GM18870 (cell line): Measurements from ENCODE around the gene BOD1L1.

Source experiments
- ATAC-seq: cut with Tn5 transposase; IDR thresholded peaks from one replicate; pipeline ENCODE4 v1.9.1; 2021; ENCODE audit warnings: moderate library complexity; ENCODE audit not compliant: unreplicated experiment

BOD1L1 gene

DNA sequence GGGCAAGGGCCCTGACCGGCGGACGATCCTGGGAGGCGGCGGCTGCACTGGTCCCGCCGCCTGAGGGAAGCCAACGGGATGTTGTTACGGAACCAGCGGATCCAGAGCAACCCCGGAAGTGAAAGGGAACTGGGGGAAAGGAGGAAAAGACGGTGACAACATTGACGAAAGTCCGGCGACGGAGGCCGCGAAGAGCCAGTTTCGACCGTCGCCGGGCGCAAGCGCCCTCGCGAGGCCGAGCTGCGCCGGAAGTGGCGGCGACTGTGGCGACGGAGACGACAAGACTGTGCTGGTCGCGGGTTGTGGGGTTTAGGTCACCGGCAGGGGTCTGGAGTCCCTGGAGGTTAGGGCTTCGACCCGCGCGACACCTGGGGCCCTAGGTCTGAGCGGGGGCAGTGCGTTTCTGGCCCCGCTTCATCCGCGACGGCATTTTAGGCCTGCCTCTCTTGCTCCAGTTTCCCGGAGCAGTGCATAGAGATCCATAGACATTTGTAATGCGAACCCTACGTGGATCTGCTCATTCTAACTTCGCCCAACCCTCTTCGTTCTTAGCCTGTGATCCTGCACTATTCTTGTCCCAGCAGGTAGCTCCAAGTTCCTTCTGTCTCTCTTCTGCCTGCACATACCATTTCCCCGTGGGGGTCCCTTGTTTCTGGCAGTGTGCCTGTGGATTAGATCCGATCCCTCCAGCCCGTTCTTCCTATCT is at the start of gene BOD1L1:
TSS of gene BOD1L1 (minus strand) at position 120 of the 706 bp plus-strand sequence. CDS start 138 bp downstream, outside the sequence.
- peak; percentile 87 for ATAC-seq

DNA sequence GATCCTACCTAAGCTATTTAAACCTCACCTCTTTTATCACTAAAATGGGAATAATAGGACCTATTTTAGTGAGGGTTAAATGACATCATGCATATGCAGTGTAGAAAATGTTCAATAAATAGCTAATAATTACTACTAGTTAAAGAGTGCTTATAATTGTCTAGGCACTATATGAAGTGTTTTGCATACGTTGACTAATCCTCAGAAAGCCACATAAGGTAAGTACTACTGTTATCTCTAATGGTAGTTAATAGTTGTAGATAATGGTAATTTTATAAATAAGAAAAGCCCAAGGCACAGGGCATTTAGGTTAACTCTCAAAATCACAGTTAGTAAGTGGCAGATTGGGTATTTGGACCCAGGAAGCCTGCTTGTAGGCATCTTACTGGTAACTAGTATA is 47.4 kb upstream of the BOD1L1 start:
- ATAC-seq = no peak

DNA sequence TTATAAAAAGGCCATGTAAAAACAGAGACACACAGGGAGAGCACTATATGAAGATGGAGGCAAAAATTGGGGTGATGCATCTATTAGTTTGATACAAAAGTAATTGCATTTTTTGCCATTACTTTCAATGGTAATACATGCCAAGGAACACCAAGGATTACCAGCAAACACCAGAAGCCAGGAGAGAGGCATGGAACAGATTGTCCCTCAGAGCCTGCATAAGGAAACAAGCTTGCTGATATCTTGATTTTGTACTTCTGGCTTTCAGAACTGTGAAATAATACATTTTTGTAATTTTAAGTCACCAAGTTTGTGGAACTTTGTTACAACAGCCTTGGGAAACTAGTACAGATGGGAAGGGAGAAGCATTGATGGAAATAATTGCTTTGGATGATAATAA is 45.6 kb upstream of the BOD1L1 start:
- ATAC-seq = no peak

DNA sequence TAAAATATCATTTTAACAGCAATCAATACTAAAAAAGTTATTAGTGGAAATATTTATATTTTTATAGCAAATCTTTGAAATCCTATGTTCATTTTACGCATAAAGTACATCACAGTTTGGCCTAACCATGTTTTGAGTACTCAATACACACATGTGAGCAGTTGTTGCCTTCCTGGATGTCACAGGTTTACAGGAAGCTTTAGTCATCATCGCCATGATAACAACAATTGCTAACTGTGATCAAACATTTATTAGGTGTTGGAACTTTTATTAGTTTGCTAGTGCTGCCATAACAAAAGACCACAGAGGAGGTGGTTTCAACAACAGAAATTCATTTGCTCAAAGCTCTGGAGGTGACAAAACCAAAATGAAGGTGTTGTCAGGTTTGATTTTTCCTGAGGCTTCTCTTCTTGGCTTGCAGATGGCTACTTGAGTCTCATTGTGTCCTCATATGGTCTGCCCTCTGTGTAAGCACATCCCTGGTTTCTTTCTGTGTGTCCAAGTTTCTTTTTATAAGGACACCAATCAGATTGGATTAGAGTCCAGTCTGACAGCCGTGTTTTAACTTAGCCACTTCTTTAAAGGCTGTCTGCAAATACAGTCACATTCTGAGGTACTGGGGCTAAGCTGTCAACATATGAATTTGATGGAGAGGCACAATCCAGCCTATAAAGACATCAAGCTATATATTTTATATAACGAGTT is 43.1 kb upstream of the BOD1L1 start:
- ATAC-seq = no peak

DNA sequence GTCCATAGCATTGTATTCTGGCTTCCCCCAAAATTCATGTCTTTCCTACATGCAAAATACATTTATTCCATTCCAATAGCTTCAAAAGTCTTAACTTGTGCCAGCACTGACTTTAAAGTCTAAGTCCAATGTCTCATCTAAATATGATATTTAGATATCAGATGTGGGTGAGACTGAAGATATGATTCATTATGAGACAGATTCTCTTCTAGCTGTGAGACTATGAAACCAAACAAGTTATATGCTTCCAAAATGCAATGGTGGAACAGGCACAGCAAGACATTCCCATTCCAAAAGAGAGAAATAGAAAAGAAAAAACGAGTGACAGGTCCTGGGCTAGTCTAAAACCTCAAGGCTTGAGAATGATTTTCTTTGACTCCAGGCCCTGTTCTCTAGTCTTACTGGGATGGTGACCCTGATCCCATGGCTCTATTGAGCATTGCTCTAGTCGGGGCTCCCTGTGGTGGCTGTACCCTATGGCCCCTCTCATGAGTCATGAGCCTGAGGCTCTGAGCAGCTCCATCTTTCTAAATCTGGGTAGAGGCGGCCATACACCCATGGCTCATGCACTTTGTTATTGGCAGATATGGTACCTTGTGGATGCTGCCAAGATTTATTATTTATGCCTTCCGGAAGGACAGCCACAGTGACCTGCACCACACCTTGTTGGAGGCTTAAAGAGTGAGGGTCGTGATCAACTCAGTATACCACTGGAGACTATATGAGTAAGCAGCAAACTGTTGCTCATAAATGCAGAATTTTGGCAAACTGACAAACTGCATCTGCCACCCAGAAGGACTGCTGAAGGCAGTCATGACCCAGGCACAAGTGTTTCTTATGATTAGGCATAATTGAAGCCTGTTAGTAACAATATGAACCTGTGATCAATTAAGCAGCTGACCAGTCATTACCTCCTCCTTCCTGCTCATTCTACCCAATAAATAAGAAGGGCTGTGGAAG is 38.5 kb upstream of the BOD1L1 start:
- ATAC-seq = no peak

DNA sequence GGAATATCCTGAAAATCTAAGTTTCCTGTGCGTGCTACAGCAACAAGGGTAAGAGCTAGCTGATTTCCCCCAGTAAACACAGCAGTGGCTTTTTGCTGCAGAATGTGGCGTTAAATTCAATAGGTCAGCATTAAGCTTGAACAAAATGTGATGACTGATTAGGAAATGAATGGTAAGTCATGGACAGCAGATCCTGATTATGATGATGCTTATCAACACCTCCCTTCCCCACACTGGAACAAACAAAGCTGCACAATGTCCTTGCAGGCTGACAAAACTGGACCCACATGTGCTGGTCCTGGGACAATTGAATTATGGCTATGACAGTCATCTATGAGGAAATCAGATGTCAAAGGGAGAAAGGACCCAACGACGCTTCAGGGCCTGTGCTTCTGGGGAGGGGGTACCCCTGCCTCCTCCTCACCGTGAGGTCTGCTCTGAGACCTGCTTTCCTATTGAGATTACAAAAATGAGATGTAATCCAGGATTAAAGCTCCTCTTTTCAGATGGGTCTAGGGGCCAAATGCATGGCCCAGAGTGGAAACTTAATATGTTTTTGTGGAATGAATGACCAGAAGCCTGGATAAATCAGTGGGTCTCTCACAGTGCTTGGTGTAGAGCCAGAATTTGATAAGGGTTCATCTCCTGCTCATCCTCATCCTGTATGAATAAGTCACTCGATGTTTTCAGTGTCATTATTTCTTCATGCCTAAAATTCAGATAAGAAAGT is 32.0 kb upstream of the BOD1L1 start:
- no peak for ATAC-seq

DNA sequence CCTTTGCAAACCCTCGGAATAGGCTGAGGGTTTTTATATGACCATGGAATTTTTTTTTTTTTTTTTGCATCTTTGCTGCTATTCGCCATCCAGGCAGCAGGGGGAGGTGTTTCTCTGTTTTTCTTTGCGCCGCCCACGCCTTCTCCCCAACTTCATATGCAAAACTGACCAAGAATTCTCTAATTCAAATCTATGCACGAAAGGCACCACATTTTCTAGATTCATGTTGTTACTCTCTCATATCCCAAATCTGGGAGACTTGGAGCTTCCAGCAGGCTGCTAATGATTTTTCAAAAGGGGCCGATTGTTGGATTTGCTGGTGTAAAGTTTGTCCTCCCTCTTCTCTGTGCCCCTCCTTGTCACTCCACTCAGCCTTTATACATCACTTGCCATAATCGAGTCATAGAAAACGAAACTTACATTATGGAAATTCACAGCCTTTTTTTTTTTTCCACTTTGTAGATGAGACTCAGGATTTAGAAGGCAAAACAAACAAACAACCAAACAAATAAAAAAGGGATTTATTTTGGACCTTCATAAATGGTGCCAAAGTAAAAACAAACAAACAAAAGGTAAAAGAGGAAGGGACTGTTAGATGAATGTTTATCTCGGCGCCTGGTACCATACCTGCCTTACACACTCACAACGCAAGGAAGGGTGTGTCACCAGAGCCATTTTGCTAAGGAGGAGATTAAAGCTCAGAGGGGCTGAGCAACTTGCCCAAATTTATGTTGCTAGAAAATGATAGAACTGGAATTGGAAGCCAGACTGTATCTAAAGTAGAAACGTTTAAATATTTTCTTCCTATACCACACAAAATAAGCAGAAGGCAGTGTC is 29.3 kb upstream of the BOD1L1 start:
- ATAC-seq = no peak

DNA sequence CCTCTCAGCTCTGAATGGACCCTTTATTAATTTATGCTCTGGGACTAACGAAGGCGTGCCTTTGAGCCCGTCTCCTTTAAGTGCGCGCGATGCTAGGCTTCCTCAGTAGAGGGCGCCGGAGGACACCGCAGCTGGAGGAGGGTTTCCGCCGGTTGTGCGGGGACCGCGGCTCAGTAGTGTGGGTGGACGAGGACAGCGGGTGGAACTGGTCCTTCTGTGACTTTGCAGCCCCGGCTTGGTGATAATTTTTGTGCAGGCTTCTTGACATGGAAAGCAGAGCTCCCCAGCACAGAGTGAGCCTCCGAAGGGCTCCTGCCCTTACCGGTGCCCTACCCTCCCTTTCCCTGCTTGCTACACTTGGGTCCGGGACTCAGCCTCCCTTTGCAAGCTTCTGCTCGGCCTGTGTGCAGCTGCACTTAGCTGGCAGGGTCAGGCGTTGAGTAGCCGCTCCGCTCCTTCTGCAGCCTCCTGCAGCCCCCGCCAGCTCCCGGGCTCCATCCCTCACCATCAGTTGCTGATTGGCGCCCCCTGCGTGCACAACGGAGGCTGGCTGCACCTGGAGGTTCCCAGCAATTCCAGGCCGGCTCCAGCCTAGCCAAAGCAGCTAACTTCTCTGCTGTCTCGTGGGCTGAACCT is 26.8 kb upstream of the BOD1L1 start:
- ATAC-seq = peak; percentile 77

DNA sequence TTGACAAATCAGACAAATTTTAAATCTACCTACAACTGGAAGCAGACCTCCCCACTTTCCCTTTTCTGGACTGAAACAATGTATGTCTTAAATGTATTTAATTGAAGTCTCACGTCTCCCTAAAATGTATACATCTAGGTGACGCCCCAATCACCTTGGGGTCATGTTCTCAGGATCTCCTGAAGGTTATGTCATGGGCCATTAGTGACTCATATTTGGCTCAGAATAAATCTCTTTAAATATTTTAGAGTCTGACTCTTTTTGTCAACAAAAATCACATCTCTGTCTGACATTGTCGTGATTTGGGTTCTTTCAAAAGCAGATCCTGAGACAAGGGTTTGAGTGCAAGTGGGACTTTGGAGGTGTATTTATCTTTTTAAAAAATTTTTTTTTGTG is 26.2 kb upstream of the BOD1L1 start:
- no peak for ATAC-seq

DNA sequence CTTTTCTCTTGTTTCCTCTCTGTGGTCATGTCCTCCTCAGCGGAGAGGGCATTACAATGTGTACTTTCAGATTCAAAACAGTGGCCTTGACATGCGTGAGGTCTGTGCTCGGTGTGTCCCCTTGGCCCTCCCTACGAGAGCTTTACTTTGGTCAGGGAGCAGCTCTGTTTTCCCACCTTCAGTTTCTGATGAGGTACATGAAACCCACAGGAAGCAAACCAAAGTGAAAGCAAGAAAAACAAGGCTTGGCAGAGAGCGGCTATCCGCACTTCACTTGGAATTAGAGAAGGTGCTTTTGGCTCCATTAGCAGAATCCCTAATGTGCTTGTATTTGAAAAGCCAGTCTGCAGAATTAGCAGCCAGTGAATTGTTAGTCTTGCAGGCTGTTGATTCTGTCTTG is 19.5 kb upstream of the BOD1L1 start:
- ATAC-seq = no peak

DNA sequence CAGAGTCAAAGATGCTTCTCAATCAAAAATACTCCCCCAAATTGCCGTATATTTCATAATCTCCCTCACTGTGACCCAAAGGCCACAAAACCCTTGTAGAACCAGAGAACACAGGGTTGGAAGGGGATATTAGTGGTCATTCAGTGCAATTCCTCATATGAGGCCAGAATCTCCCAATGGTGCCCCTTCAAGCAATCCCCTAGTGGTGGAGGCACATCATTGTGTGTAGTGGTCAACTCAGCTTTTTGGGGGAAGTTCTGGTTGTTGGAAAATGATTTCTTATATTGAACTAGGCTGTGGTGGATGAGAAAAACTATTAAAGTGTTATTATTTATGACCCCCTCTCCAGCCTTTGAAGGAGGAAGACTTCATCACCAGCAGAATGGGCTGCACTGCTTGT is 17.6 kb upstream of the BOD1L1 start:
- ATAC-seq = no peak

DNA sequence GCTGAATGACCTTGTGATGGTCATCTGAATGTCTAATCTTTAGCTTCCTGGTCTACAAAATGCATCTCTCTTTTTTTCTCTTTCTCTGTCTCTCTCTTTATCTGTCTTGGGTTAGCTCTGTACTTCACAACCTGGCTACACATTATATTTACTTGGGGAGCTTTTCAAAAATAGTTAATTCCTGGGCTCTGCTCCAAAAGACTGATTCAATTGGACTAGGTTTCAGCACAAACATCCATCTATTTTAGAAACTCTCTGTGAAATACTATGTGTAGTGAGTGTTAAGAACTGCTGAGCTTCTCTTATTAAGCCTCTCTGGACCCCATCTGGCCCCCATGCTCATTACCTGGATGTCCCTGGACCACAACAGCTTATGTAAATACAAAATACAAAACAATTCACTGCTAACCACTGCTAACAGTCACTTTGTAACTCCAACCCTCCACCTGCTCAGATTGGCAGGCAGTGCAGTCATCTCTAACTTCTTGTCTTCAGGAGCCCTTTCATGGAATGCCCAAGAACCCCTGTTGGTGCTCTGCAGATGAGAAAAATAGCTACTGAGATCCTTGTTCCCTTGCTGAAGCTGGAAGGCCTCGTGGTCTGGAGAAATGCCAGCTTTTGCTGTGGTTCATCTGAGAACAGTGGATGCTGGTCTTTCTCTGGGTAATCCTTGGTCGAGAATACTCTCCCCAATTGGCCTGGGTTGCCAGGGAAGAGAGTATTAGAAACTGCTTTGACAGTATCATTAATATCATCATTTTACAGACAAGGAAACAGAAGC is 14.8 kb upstream of the BOD1L1 start:
- no peak for ATAC-seq

DNA sequence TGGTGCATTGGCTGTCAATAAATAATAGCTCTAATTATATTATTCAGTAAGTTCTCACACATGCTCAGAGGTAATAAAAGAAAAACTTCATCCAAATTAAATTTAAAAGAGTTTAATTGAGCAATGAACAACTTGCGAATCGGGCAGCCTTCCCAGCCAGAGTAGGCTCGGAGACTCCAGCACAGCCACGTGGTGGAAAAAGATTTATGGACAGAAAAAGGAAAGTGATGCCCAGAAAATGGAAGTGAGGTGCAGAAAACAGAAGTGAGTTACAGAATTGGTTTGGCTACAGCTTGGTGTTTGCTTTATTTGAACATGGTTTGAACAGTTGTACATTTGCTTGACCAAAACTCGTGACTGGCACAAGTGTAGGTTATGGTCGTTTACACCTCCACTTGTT is 13.6 kb upstream of the BOD1L1 start:
- ATAC-seq = no peak

DNA sequence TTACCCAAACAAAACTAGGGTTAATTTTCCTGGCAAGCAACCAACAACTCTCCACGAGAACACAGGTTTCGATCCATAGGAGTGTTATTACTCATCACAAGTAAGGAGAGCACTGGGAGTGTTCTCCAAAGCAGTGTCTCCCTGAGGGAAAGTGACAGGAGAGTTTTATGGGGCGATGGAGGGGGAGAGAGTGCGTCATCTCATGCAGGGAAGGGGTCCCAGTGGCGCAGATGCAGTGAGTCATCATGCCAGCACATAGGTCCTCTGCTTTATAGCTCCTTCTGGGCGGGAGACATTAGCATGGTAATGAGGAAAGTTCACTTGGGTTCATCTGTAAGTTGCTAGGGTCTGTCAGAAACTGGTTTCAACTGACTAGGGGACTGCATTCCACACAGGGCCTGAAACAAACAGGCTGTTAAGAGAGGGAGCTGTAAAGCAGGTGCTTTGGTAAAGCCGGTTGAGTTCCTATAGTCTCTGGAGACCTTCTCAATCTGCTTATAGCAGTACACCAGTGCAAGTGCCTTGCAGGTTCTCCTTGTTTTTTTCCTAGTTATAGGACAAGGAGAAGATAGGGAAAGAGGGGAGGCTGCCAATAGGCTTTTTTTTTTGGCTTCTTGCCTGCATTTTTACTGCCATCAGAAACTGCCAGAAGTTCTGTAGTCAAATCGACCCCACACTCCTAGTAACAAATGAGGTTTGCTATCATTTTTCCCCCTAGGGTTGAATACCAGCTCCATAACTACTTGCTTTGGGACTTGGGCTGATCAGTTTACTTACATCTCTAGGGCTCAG is 12.8 kb upstream of the BOD1L1 start:
- no peak for ATAC-seq

DNA sequence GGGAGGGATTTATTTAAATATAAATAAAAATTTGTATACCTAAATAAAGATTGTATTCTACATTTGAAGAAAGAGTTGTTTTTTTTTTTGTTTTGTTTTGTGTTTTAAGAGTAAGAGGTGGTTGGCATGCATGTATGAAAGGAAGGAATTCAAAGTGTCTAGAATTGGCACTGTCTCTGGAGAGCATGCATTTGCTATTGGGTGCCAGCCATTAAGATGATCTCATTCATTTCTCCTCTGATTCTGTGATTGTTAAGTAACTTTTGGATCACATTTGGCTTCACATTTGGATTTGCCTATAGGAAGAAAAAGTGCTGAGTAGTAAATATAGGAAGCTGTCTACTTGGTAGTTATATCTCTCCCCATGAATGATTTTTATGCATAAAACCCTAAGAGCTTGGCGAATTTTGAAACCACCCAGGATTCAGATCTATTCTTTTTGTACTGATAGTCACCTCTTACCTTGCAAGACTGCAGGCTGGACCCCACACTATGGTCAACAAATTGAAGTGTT is 7.8 kb upstream of the BOD1L1 start:
- no peak for ATAC-seq

DNA sequence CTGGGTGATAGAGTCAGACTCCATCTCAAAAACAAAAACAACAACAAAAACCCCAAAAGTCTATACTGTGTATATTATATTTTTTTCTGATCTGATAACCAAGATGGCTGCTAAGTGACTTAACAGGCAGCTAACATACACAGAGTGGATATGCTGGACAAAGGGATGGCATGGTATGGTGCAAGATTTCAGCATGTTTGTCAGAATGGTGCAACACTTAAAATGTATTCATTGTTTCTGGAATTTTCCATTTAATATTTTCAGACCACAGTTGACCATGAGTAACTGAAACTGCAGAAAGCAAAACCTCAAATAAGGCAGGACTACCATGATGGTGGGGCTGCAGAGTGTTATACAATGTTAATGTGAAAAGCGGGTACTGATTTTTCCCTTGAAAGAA is 6.1 kb upstream of the BOD1L1 start:
- ATAC-seq = no peak

DNA sequence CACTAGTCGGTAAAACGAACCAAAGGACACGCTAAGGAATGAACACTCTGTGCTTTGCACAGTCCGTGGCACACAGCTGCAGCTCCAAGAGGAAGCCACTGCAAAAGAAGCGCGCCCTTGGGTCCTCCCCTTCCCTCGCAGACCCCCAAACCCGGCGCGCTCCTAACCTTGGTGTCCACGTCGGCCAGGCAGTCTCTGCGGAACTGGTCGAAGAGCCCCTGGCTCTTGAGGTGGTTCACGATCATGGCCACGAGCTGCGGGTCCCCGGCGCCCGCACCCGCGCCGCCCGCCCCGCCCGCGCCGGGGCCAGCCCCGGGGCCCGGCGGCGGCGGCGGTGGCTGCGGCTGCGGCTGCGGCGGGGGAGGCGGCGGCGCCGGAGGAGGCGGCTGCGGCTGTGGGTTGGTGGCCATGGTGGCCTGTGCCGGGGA is 333 bp downstream of the BOD1L1 start:
- peak; percentile 44 for ATAC-seq
